ENCODE results near the gene GUCY1A1. TPM values are rescaled to one million over a fixed set of nuclear protein-coding genes. Genes with fewer than 3 reads are reported as not detected.

GUCY1A1 gene
- total and polyA plus RNA-seq, 11 donors = 7.7 to 103 (median 63.6) TPM

DNA sequence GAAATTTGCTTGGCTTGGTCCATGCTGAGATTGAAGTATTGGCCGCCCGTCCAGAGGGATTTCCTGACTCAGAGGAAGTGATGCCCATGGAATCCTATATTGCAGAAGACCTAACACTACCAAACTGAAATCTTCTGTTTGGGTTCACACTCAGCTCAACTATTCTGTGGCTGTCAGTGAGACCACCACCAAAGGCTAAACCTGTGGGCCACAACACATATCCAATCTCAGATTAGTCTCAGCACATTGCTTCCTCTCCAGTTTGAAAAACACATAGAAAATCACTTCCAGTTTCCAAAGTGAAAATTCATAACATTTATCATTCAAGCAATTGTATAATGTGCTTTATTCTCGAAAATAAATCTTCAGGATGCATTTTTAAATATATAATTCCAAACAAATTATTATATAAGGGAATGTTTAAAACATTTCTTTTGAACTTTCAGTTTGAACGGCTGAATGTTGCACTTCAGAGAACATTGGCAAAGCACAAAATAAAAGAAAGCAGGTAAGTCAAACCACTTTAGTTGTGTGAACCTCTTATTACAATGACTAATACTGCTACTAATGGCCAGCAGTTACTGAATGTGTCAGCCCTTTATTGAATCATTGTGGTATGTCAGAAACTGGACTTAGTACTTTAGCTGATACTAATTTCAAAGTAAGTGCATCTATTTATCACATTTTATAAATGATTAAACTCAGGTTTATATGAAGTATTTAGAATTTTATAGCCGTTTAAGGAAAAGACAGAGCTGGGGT is 37.0 kb downstream of the GUCY1A1 start:
- DNase-seq (no peak), ATAC-seq (no peak)
- Histone ChIP-seq H3K4me1 (peaks cover 0 to 50% (median 11%) of the 10 kb centered on the region in 12 donors), H3K36me3 (peaks cover 0 to 51% (median 0%) of the 10 kb centered on the region in 9 donors), H3K27ac (no peak overlapping the region), H3K9me3 (peaks cover 0 to 8% (median 0%) of the 10 kb centered on the region in 12 donors), H3K27me3 (no peaks in the 10 kb centered on the region), H3K4me3 (no peak overlapping the region)
- intact Hi-C loops (cut with DNase I) = no loop called here
- 74 to 84% (median 80%) methylated on average over 5 of the region's 5 CpGs for WGBS, 4 donors
- TF ChIP-seq, protein P1, sequence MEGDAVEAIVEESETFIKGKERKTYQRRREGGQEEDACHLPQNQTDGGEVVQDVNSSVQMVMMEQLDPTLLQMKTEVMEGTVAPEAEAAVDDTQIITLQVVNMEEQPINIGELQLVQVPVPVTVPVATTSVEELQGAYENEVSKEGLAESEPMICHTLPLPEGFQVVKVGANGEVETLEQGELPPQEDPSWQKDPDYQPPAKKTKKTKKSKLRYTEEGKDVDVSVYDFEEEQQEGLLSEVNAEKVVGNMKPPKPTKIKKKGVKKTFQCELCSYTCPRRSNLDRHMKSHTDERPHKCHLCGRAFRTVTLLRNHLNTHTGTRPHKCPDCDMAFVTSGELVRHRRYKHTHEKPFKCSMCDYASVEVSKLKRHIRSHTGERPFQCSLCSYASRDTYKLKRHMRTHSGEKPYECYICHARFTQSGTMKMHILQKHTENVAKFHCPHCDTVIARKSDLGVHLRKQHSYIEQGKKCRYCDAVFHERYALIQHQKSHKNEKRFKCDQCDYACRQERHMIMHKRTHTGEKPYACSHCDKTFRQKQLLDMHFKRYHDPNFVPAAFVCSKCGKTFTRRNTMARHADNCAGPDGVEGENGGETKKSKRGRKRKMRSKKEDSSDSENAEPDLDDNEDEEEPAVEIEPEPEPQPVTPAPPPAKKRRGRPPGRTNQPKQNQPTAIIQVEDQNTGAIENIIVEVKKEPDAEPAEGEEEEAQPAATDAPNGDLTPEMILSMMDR (IDR thresholded peaks at IDR 0.05) = no peak
- no peak for TF ChIP-seq POLR2A (IDR thresholded peaks at IDR 0.05)

DNA sequence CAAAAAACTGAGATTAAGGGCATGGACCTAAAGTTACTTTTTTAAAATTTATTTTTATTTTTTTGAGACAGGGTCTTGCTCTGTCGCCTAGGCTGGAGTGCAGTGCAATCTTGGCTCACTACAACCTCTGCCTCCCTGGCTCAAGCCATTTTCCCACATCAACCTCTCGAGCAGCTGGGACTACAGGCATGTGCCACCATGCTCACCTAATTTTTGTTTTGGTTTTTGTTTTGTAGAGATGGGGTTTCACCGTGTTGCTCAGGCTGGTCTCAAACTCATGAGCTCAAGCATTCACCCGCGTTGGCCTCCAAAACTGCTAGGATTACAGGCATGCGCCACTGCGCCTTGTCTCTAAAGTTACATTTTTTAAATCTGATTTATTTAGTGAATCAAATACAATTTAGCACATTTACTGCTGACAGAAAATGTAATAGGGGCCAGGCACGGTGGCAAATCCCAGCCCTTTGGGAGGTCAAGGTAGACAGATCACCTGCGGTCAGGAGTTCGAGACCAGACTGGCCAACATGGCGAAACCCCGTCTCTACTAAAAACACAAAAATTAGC is 38.3 kb downstream of the GUCY1A1 start:
- no peak for DNase-seq
- ATAC-seq = no peak
- Histone ChIP-seq H3K4me1 (peaks cover 0 to 47% (median 11%) of the 10 kb centered on the region in 12 donors), H3K36me3 (peaks cover 0 to 56% (median 0%) of the 10 kb centered on the region in 9 donors), H3K27me3 (no peaks in the 10 kb centered on the region), H3K9me3 (no peaks in the 10 kb centered on the region), H3K4me3 (no peak overlapping the region), H3K27ac (peak overlapping the region in 1 of 12 donors; percentile 18)
- WGBS, 4 donors = 85 to 94% (median 88%) methylated on average over 12 of the region's 12 CpGs
- intact Hi-C loops (cut with DNase I) = no loop called here
- TF ChIP-seq, protein P1 (IDR thresholded peaks at IDR 0.05) = no peak
- no peak for TF ChIP-seq POLR2A (IDR thresholded peaks at IDR 0.05)

DNA sequence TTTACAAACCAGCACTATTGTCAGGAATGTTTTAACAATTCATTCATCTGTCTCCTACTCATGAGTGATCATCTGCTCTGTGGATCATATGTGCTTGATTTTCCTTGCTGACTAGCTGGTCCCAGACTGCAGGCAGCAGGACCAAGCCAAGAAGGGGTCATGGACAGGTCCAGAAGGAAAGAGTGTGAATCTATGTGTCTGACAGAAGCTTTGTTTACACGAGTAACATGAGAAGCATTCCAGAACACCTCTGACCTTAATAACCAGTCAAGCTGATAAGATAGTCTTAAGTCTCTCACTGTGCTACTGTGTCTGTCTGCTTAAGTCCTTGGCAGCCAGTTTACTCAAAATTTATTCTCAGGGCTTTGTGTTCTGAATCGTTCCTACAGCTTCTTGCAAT is 39.0 kb downstream of the GUCY1A1 start:
- H3K27ac ChIP-seq = peak overlapping the region in 4 of 12 donors; percentile 3 to 27 (median 14)
- DNase-seq = no peak
- WGBS, 4 donors = 10 to 25% (median 15%) methylated on average over 2 of the region's 2 CpGs

DNA sequence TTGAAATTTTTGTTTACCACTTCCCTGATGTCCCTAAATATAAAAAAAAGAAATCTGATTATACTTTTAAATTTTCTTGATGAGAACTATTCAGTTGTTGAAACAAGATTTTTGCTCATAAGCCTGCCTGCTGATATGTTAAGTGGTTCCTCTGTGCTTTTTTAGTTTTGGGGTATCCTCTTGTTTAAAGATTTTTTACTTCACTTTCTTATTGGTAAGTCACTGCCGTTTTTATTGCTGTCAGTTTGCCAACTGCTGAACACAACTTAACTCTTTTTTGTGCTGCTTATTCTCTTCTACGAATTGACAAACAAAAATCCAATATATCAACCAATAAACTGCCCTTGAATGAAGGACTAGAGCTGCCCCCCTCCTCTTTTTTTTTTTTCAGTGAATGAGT is 39.5 kb downstream of the GUCY1A1 start:
- peaks cover 0 to 42% (median 11%) of the 10 kb centered on the region in 12 donors for H3K4me1 ChIP-seq

More for the DNA sequence above, 39.0 kb downstream of the GUCY1A1 start:
- no peaks in the 10 kb centered on the region for H3K9me3 ChIP-seq
- peaks cover 0 to 56% (median 0%) of the 10 kb centered on the region in 9 donors for H3K36me3 ChIP-seq
- intact Hi-C loops (cut with DNase I) = no loop called here
- peak; percentile 66 to 87 (median 74) for ATAC-seq
- peaks cover 0 to 42% (median 11%) of the 10 kb centered on the region in 12 donors for H3K4me1 ChIP-seq
- H3K27me3 ChIP-seq = no peaks in the 10 kb centered on the region
- TF ChIP-seq, protein P1 (IDR thresholded peaks at IDR 0.05) = no peak
- no peak for TF ChIP-seq POLR2A (IDR thresholded peaks at IDR 0.05)
- H3K4me3 ChIP-seq = no peak overlapping the region

More for the DNA sequence above, 39.5 kb downstream of the GUCY1A1 start:
- Histone ChIP-seq H3K4me3 (no peak overlapping the region), H3K36me3 (peaks cover 0 to 57% (median 0%) of the 10 kb centered on the region in 9 donors), H3K27me3 (no peaks in the 10 kb centered on the region), H3K9me3 (no peaks in the 10 kb centered on the region), H3K27ac (peak overlapping the region in 4 of 12 donors; percentile 3 to 27 (median 14))
- intact Hi-C loops (cut with DNase I) = no loop called here
- ATAC-seq = no peak
- 39 to 47% (median 41%) methylated on average over 2 of the region's 2 CpGs for WGBS, 4 donors
- TF ChIP-seq, protein P1 (IDR thresholded peaks at IDR 0.05) = no peak
- no peak for TF ChIP-seq POLR2A (IDR thresholded peaks at IDR 0.05)
- DNase-seq = no peak
